Measurements from ENCODE around the gene MAB21L3. TPM values are rescaled to one million over a fixed set of nuclear protein-coding genes. Genes with fewer than 3 reads are reported as not detected.

Gene MAB21L3
- total RNA-seq, 2 experiments from 2014 or later, result not detected

GRCh38 chr1:116087628-116088027, 23.6 kb upstream of the MAB21L3 start:
- DNase-seq, result no peak
- no peak overlapping the region for H3K4me3 Mint-ChIP-seq
- CTCF ChIA-PET, result no interaction called here
- no peaks in the 10 kb centered on the region for H3K36me3 ChIP-seq (ENCODE audit: insufficient read depth, low read length)
- no peaks in the 10 kb centered on the region for H3K4me1 ChIP-seq (ENCODE audit: insufficient read depth, low read length)
- no peak for ATAC-seq (ENCODE audit: poor library complexity)
- intact Hi-C loops (cut with DNase I, micrococcal nuclease), result no loop called here
- H3K4me1 Mint-ChIP-seq (ENCODE audit: low read depth), result no peaks in the 10 kb centered on the region
- peaks cover 0 to 8% of the 10 kb centered on the region in 2 experiments for H3K27me3 ChIP-seq (ENCODE audit: control insufficient read depth in 1 of 2, insufficient read depth in 2 of 2, low read length in 2 of 2)
- peaks cover 20% of the 10 kb centered on the region for H3K9me3 Mint-ChIP-seq
- H3K9me3 ChIP-seq (ENCODE audit: control insufficient read depth in 1 of 2, insufficient read depth in 1 of 2, low read length in 2 of 2), result peaks cover 9 to 36% of the 10 kb centered on the region in 2 experiments
- H3K27ac ChIP-seq (ENCODE audit: low read depth in 1 of 2, low read length in 2 of 2), result no peak overlapping the region
- POLR2A ChIA-PET, result no interaction called here
- H3K27me3 Mint-ChIP-seq, result peaks cover 48% of the 10 kb centered on the region
- H3K4me3 ChIP-seq (ENCODE audit: low read length), result no peak overlapping the region
- H3K36me3 Mint-ChIP-seq (ENCODE audit: low read depth), result peaks cover 5% of the 10 kb centered on the region
- no peak overlapping the region for H3K27ac Mint-ChIP-seq
- TF ChIP-seq CTCF (IDR thresholded peaks at IDR 0.05), result no peak

GRCh38 chr1:116089870-116090269, 21.3 kb upstream of the MAB21L3 start:
- Mint-ChIP-seq H3K27me3 (peaks cover 66% of the 10 kb centered on the region), H3K4me1 (ENCODE audit: low read depth) (no peaks in the 10 kb centered on the region), H3K9me3 (peaks cover 22% of the 10 kb centered on the region), H3K36me3 (ENCODE audit: low read depth) (peaks cover 5% of the 10 kb centered on the region), H3K27ac (no peak overlapping the region), H3K4me3 (no peak overlapping the region)
- H3K27ac ChIP-seq (ENCODE audit: low read depth in 1 of 2, low read length in 2 of 2), result no peak overlapping the region
- H3K4me1 ChIP-seq (ENCODE audit: insufficient read depth, low read length), result no peaks in the 10 kb centered on the region
- CTCF ChIA-PET, result no interaction called here
- no peak overlapping the region for H3K4me3 ChIP-seq (ENCODE audit: low read length)
- ATAC-seq (ENCODE audit: poor library complexity) (no peak), DNase-seq (no peak)
- POLR2A ChIA-PET, result no interaction called here
- no peaks in the 10 kb centered on the region for H3K36me3 ChIP-seq (ENCODE audit: insufficient read depth, low read length)
- intact Hi-C loops (cut with DNase I, micrococcal nuclease), result no loop called here
- H3K27me3 ChIP-seq (ENCODE audit: control insufficient read depth in 1 of 2, insufficient read depth in 2 of 2, low read length in 2 of 2), result peaks cover 3 to 11% of the 10 kb centered on the region in 2 experiments
- TF ChIP-seq CTCF (IDR thresholded peaks at IDR 0.05), result no peak
- H3K9me3 ChIP-seq (ENCODE audit: control insufficient read depth in 1 of 2, insufficient read depth in 1 of 2, low read length in 2 of 2), result peaks cover 9 to 36% of the 10 kb centered on the region in 2 experiments

GRCh38 chr1:116091083-116091482, 20.1 kb upstream of the MAB21L3 start:
- no peak overlapping the region for H3K27ac Mint-ChIP-seq
- H3K27me3 ChIP-seq (ENCODE audit: control insufficient read depth in 1 of 2, insufficient read depth in 2 of 2, low read length in 2 of 2), result peaks cover 3 to 11% of the 10 kb centered on the region in 2 experiments
- no peak overlapping the region for H3K4me3 Mint-ChIP-seq
- H3K9me3 Mint-ChIP-seq, result peaks cover 22% of the 10 kb centered on the region
- ChIA-PET POLR2A (no interaction called here), CTCF (no interaction called here)
- peaks cover 5% of the 10 kb centered on the region for H3K36me3 Mint-ChIP-seq (ENCODE audit: low read depth)
- H3K4me3 ChIP-seq (ENCODE audit: low read length), result no peak overlapping the region
- peaks cover 9 to 45% of the 10 kb centered on the region in 2 experiments for H3K9me3 ChIP-seq (ENCODE audit: control insufficient read depth in 1 of 2, insufficient read depth in 1 of 2, low read length in 2 of 2)
- no peak for TF ChIP-seq CTCF (IDR thresholded peaks at IDR 0.05)
- H3K4me1 ChIP-seq (ENCODE audit: insufficient read depth, low read length), result no peaks in the 10 kb centered on the region
- peaks cover 68% of the 10 kb centered on the region for H3K27me3 Mint-ChIP-seq
- H3K36me3 ChIP-seq (ENCODE audit: insufficient read depth, low read length), result no peaks in the 10 kb centered on the region
- H3K4me1 Mint-ChIP-seq (ENCODE audit: low read depth), result no peaks in the 10 kb centered on the region
- intact Hi-C loops (cut with DNase I, micrococcal nuclease), result no loop called here
- H3K27ac ChIP-seq (ENCODE audit: low read depth in 1 of 2, low read length in 2 of 2), result no peak overlapping the region
- ATAC-seq (ENCODE audit: poor library complexity) (no peak), DNase-seq (no peak)

Data from CD4-positive, alpha-beta T cell (primary cell).